DMS153 treated with DMSO at 0.1 percent for 48 hours (cell line): ENCODE measurements around the gene MLPH.

Experiments used
- DNase-seq: peaks from one replicate; lab custom pipeline; 2025; ENCODE audit not compliant: unreplicated experiment; lab: John Stamatoyannopoulos, UW

MLPH gene

GRCh38 chr2:237565974-237566373, 78.9 kb downstream of the MLPH start:
- no peak for DNase-seq

- no peak for DNase-seq
Measured at GRCh38 chr2:237566401-237567235, 79.6 kb downstream of the MLPH start, which contains the start of gene PRLH. Gene PRLH, plus strand, starts transcription at chr2:237566574. Its CDS starts 0 bp downstream, at chr2:237566574.

- no peak for DNase-seq
Measured at GRCh38 chr2:237567276-237568029, 80.4 kb downstream of the MLPH start.

GRCh38 chr2:237568121-237568660, 81.1 kb downstream of the MLPH start:
- no peak for DNase-seq

- DNase-seq, result no peak
Measured at GRCh38 chr2:237569041-237569440, 82.0 kb downstream of the MLPH start.

- no peak for DNase-seq
Measured at GRCh38 chr2:237569896-237570295, 82.8 kb downstream of the MLPH start.

- no peak for DNase-seq
Measured at GRCh38 chr2:237570776-237571335, 83.8 kb downstream of the MLPH start.

GRCh38 chr2:237571551-237571950, 84.5 kb downstream of the MLPH start:
- no peak for DNase-seq

- peak; percentile 73 for DNase-seq
Measured at GRCh38 chr2:237572021-237572741, 85.1 kb downstream of the MLPH start.

- DNase-seq, result no peak
Measured at GRCh38 chr2:237572742-237573101, 85.7 kb downstream of the MLPH start.

GRCh38 chr2:237573721-237574415, 86.8 kb downstream of the MLPH start:
- DNase-seq, result no peak

- DNase-seq, result no peak
Measured at GRCh38 chr2:237574467-237574866, 87.4 kb downstream of the MLPH start.

GRCh38 chr2:237574894-237575868, 88.1 kb downstream of the MLPH start:
- DNase-seq, result no peak

- no peak for DNase-seq
Measured at GRCh38 chr2:237575869-237576862, 89.1 kb downstream of the MLPH start.

- DNase-seq, result no peak
Measured at GRCh38 chr2:237576974-237577373, 89.9 kb downstream of the MLPH start.

GRCh38 chr2:237577458-237577857, 90.4 kb downstream of the MLPH start:
- no peak for DNase-seq

GRCh38 chr2:237577956-237578870, 91.2 kb downstream of the MLPH start:
- DNase-seq, result no peak
